Kidney epithelial cell (primary cell): ENCODE data around the gene LIN7A. TPM values are rescaled to one million over a fixed set of nuclear protein-coding genes. Genes with fewer than 3 reads are reported as not detected.

Experiments used
- DNase-seq: peaks from one replicate; pipeline ENCODE4 v3.0.0-alpha.2; 2010; ENCODE audit warnings: low read depth
- H3K27me3 ChIP-seq: 2 replicates; pipeline ENCODE4 v1.6.0; 2011; ENCODE audit warnings: low read length; ENCODE audit not compliant: control insufficient read depth, insufficient read depth
- H3K36me3 ChIP-seq: 2 replicates; pipeline ENCODE4 v1.5.1; 2011; ENCODE audit warnings: low read length; ENCODE audit not compliant: control insufficient read depth, insufficient read depth
- H3K4me3 ChIP-seq: 2 replicates; pipeline ENCODE4 v1.5.1; 2011; ENCODE audit warnings: low read depth, mild to moderate bottlenecking, control low read depth, low read length
- total RNA-seq: library from RNA; depleted of rRNA; stranded (reverse); fragments of >200 nt; gene quantifications from 2 replicates; pipeline ENCODE4 v1.2.3, GENCODE V29; 2015
- TF ChIP-seq, protein P1 (sequence below): IDR thresholded peaks from 2 replicates; pipeline ENCODE4 v1.5.1; 2011; ENCODE audit warnings: mild to moderate bottlenecking, moderate library complexity, low read length, control low read depth, inconsistent platforms; ENCODE audit not compliant: insufficient read depth, poor library complexity, severe bottlenecking

The LIN7A gene
- total RNA-seq, 1 donor from 2014 or later, result 0.79 TPM

DNA sequence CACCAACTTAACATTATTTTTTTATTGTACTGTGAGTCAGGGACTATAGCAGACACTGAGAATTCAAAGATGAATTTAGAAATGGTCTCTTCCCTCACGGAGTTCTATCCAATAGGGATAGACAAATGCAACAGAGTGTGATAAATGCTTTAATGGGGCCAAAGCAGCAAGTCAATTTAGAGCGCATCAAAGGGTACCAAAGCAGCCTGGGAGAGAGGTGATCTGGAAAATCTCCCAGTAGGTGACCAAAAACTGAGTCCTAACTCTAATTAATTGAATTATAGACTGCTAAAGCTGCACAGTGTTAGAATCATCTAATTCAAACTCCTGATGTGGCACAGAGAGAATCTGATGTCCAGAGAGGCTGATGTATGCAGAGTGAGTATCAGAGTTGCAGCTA is 2.6 kb downstream of the LIN7A start:
- no peaks in the 10 kb centered on the region for H3K36me3 ChIP-seq
- H3K27me3 ChIP-seq, result no peaks in the 10 kb centered on the region
- TF ChIP-seq, protein P1, sequence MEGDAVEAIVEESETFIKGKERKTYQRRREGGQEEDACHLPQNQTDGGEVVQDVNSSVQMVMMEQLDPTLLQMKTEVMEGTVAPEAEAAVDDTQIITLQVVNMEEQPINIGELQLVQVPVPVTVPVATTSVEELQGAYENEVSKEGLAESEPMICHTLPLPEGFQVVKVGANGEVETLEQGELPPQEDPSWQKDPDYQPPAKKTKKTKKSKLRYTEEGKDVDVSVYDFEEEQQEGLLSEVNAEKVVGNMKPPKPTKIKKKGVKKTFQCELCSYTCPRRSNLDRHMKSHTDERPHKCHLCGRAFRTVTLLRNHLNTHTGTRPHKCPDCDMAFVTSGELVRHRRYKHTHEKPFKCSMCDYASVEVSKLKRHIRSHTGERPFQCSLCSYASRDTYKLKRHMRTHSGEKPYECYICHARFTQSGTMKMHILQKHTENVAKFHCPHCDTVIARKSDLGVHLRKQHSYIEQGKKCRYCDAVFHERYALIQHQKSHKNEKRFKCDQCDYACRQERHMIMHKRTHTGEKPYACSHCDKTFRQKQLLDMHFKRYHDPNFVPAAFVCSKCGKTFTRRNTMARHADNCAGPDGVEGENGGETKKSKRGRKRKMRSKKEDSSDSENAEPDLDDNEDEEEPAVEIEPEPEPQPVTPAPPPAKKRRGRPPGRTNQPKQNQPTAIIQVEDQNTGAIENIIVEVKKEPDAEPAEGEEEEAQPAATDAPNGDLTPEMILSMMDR, result no peak
- DNase-seq, result no peak
- H3K4me3 ChIP-seq, result no peak overlapping the region

DNA sequence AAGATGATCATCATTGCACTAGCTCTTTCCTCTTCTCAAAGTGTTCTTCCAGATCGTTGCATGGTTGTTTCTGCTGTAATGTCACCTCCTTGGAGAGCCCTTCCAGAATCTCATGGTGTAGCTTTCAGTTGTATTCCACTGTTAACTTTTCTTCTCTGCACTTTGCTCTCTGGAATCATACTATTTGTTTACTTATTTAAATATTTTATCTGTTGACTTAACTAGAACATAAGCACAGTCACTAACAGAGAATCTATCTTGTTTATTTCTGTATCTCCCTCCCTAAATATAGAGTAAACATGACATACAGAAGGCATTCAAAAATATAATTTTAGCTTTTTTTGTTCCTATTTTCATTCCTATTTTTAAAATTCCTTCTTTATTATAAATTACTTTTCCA is 11.8 kb downstream of the LIN7A start:
- H3K4me3 ChIP-seq, result no peak overlapping the region
- TF ChIP-seq, protein P1, result no peak
- H3K27me3 ChIP-seq, result no peaks in the 10 kb centered on the region
- DNase-seq, result no peak
- no peaks in the 10 kb centered on the region for H3K36me3 ChIP-seq

DNA sequence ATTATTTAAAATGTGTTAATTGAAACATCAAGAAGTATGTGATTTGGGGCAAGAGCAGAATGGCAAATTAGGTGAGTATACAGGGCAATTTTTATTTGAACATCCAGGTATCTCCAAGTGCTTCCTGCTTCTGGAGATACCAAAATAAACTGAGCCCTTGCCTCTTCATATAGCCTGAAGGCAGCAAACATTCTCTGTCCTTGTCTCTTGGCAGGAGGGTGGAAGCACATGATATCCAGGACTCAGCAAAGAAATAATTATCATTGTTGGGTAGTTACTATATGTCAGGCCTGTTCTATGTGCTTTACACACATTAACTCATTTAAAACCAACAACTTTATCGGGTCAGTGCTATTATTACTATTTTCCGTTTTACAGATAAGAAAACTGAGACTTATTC is 12.5 kb downstream of the LIN7A start:
- H3K36me3 ChIP-seq, result no peaks in the 10 kb centered on the region
- no peak for DNase-seq
- no peak overlapping the region for H3K4me3 ChIP-seq
- H3K27me3 ChIP-seq, result no peaks in the 10 kb centered on the region
- TF ChIP-seq, protein P1, result no peak

DNA sequence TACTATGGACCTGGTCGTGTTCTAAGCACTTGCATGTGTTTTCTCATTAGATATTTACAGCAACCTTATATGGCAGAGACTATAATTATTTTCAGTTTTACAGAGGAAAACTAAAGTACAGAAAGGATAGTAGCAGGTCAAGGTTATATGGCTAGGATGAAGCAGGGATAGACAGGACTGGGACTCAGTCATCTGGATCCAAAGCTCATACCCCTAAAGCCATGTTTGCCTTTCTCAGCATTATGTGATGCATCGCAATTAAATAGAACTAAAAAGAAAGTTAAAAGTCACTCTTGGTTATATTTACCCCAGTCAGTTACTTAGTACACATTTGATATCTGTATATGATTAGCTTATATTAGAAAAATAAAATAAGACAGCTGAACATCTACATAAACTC is 13.3 kb downstream of the LIN7A start:
- TF ChIP-seq, protein P1, result no peak
- no peak for DNase-seq

DNA sequence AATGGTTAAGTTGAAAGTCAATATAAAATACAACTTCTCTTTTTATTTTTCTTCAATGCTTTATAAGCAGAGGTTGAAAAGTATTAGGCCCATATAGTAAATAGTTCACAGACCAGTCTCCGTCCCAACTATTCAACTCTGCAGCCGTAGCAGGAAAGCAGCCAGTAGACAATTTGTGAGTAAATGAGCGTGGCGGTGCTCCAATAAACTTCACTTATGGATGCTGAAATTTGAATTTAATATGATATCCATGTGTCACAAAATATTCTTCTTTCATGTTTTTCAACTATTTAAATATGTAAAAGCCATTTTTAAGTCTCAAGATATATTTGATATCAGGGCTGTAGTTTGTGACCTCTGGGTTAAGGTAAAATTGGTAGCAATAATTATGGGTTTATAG is 17.7 kb downstream of the LIN7A start:
- TF ChIP-seq, protein P1, result no peak
- H3K4me3 ChIP-seq, result no peak overlapping the region
- no peak for DNase-seq
- no peaks in the 10 kb centered on the region for H3K36me3 ChIP-seq
- no peaks in the 10 kb centered on the region for H3K27me3 ChIP-seq

More for the DNA sequence above, 13.3 kb downstream of the LIN7A start:
- Histone ChIP-seq H3K27me3 (no peaks in the 10 kb centered on the region), H3K4me3 (no peak overlapping the region), H3K36me3 (no peaks in the 10 kb centered on the region)

DNA sequence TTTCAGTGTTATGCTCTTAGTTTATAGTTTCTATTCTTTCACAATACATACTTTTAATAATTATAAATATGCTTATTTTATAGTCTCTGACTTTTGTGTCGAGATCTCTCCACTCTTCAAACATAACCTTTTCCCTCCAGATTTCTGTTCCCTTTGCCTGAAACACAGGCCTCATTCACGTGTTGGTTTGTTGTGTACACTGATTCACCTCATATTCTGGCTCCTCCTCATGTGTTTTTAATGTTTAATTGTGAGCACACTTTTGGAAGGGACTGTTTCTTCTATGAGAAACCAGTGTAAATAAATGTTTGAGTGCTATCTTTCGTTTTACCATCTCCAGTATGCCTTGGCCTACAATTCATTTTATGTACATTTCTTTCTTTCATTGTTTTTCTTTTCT is 20.1 kb downstream of the LIN7A start:
- TF ChIP-seq, protein P1, result no peak
- H3K27me3 ChIP-seq, result no peaks in the 10 kb centered on the region
- no peak overlapping the region for H3K4me3 ChIP-seq
- DNase-seq, result no peak
- H3K36me3 ChIP-seq, result no peaks in the 10 kb centered on the region
